Spinal cord (tissue), 10 donors: Measurements from ENCODE around the gene IL24. TPM values are rescaled to one million over a fixed set of nuclear protein-coding genes. Genes with fewer than 3 reads are reported as not detected.

Source experiments
- DNase-seq, 6 donors: peaks; one replicate each; pipeline versions ENCODE4 v3.0.0 to v3.0.0-alpha.2; 2013 to 2015; ENCODE audit warnings: low spot score in 6 of 6, low read depth in 4 of 6
- H3K27ac ChIP-seq: one replicate; pipeline ENCODE4 v1.5.1; 2013; ENCODE audit warnings: low read depth, low read length, control low read depth
- H3K27me3 ChIP-seq: one replicate; pipeline ENCODE4 v1.6.1; 2013; ENCODE audit warnings: low read length; ENCODE audit not compliant: control insufficient read depth, insufficient read depth
- H3K36me3 ChIP-seq: one replicate; pipeline ENCODE4 v1.6.1; 2013; ENCODE audit warnings: low read length; ENCODE audit not compliant: control insufficient read depth, insufficient read depth
- H3K4me1 ChIP-seq: one replicate; pipeline ENCODE4 v1.6.1; 2013; ENCODE audit warnings: low read length; ENCODE audit not compliant: control insufficient read depth, insufficient read depth
- H3K4me3 ChIP-seq: one replicate; pipeline ENCODE4 v1.5.1; 2013; ENCODE audit warnings: low read depth, low read length, control low read depth
- H3K9me3 ChIP-seq: one replicate; pipeline ENCODE4 v1.6.1; 2013; ENCODE audit warnings: low read length; ENCODE audit not compliant: control insufficient read depth, insufficient read depth
- WGBS: methylation state at CpG from one replicate; pipeline ENCODE4 v1.1.5; 2013; ENCODE audit warnings: missing lambda C conversion rate; ENCODE audit not compliant: insufficient coverage; 5-methylcytosine and 5-hydroxymethylcytosine counted together
- polyA plus RNA-seq, 2 donors: library from polyadenylated mRNA; unstranded; fragments of 120-200 nt; gene quantifications; one replicate each; pipeline ENCODE4 v1.2.1, GENCODE V29; 2013; ENCODE audit not compliant: insufficient read length in 2 of 2
- total RNA-seq, 2 donors: library from RNA; depleted of rRNA in 1 of 2; stranded (reverse); fragments of 120-200 nt in 1 of 2; fragments of >200 nt in 1 of 2; gene quantifications; one replicate each; pipeline versions ENCODE4 v1.2.3 to v1.2.4, GENCODE V29; 2013 to 2014
- donor health status: healthy.

IL24 gene
- total and polyA plus RNA-seq, 4 donors: 0.29 to 0.52 TPM; not detected in 2

- no peaks in the 10 kb centered on the region for H3K27me3 ChIP-seq
- H3K9me3 ChIP-seq: no peaks in the 10 kb centered on the region
- no peaks in the 10 kb centered on the region for H3K4me1 ChIP-seq
- no peak overlapping the region for H3K27ac ChIP-seq
- H3K36me3 ChIP-seq: no peaks in the 10 kb centered on the region
- no peak for DNase-seq
- no peak overlapping the region for H3K4me3 ChIP-seq
- WGBS: 81% methylated on average over 4 of the region's 5 CpGs
These were observed 38.1 kb upstream of the IL24 start for GRCh38 chr1:206859082-206859521.

- H3K9me3 ChIP-seq: no peaks in the 10 kb centered on the region
- H3K4me1 ChIP-seq: no peaks in the 10 kb centered on the region
- no peaks in the 10 kb centered on the region for H3K36me3 ChIP-seq
- no peak overlapping the region for H3K27ac ChIP-seq
- no peak overlapping the region for H3K4me3 ChIP-seq
- 91% methylated on average over 2 of the region's 4 CpGs for WGBS
- no peaks in the 10 kb centered on the region for H3K27me3 ChIP-seq
- no peak for DNase-seq
These were observed 37.1 kb upstream of the IL24 start for GRCh38 chr1:206860165-206860564.

GRCh38 chr1:206863266-206863665 lies 34.0 kb upstream of the IL24 start:
- DNase-seq: no peak
- WGBS: 71% methylated on average over 1 of the region's 1 CpG
- H3K4me3 ChIP-seq: no peak overlapping the region
- H3K27me3 ChIP-seq: no peaks in the 10 kb centered on the region
- H3K9me3 ChIP-seq: no peaks in the 10 kb centered on the region
- no peaks in the 10 kb centered on the region for H3K4me1 ChIP-seq
- H3K27ac ChIP-seq: no peak overlapping the region
- H3K36me3 ChIP-seq: no peaks in the 10 kb centered on the region

GRCh38 chr1:206864939-206865671 lies 32.1 kb upstream of the IL24 start, which contains the start of gene IL20:
Gene IL20 (plus strand): TSS chr1:206865623. CDS start chr1:206865853, 230 bp downstream.
- Histone ChIP-seq H3K36me3 (no peaks in the 10 kb centered on the region), H3K4me1 (no peaks in the 10 kb centered on the region), H3K4me3 (no peak within 1 kb of the TSS), H3K27ac (no peak within 1 kb of the TSS), H3K9me3 (no peaks in the 10 kb centered on the region), H3K27me3 (no peaks in the 10 kb centered on the region)
- 43% methylated on average over 15 of the region's 19 CpGs for WGBS
- DNase-seq: peak in 2 of 6 donors; percentile 26 to 43

GRCh38 chr1:206866062-206866461 lies 31.2 kb upstream of the IL24 start:
- H3K27me3 ChIP-seq: no peaks in the 10 kb centered on the region
- H3K9me3 ChIP-seq: no peaks in the 10 kb centered on the region
- H3K4me3 ChIP-seq: no peak overlapping the region
- no CpG with 5 or more reads among the region's 2 CpGs for WGBS
- H3K4me1 ChIP-seq: no peaks in the 10 kb centered on the region
- no peaks in the 10 kb centered on the region for H3K36me3 ChIP-seq
- no peak for DNase-seq
- no peak overlapping the region for H3K27ac ChIP-seq

- Histone ChIP-seq H3K27ac (no peak overlapping the region), H3K4me3 (no peak overlapping the region), H3K9me3 (no peaks in the 10 kb centered on the region), H3K4me1 (no peaks in the 10 kb centered on the region), H3K27me3 (no peaks in the 10 kb centered on the region), H3K36me3 (no peaks in the 10 kb centered on the region)
- WGBS: 100% methylated on average over 1 of the region's 1 CpG
- DNase-seq: no peak
These were observed 30.0 kb upstream of the IL24 start for GRCh38 chr1:206867239-206867638.

- Histone ChIP-seq H3K27ac (no peak overlapping the region), H3K9me3 (no peaks in the 10 kb centered on the region), H3K4me3 (no peak overlapping the region), H3K27me3 (no peaks in the 10 kb centered on the region), H3K4me1 (no peaks in the 10 kb centered on the region), H3K36me3 (no peaks in the 10 kb centered on the region)
- no peak for DNase-seq
These were observed 29.5 kb upstream of the IL24 start for GRCh38 chr1:206867716-206868115.

- no peak overlapping the region for H3K4me3 ChIP-seq
- no peaks in the 10 kb centered on the region for H3K4me1 ChIP-seq
- WGBS: no CpG with 5 or more reads among the region's 1 CpG
- no peaks in the 10 kb centered on the region for H3K36me3 ChIP-seq
- DNase-seq: no peak
- no peaks in the 10 kb centered on the region for H3K27me3 ChIP-seq
- no peaks in the 10 kb centered on the region for H3K9me3 ChIP-seq
- no peak overlapping the region for H3K27ac ChIP-seq
These were observed 29.0 kb upstream of the IL24 start for GRCh38 chr1:206868264-206868663.

- no peak for DNase-seq
- WGBS: 88% methylated on average over 3 of the region's 3 CpGs
- Histone ChIP-seq H3K4me3 (no peak overlapping the region), H3K27ac (no peak overlapping the region), H3K36me3 (no peaks in the 10 kb centered on the region), H3K4me1 (no peaks in the 10 kb centered on the region), H3K27me3 (no peaks in the 10 kb centered on the region), H3K9me3 (no peaks in the 10 kb centered on the region)
These were observed 25.1 kb upstream of the IL24 start for GRCh38 chr1:206872139-206872538.

- Histone ChIP-seq H3K36me3 (no peaks in the 10 kb centered on the region), H3K4me3 (no peak overlapping the region), H3K27me3 (no peaks in the 10 kb centered on the region), H3K4me1 (no peaks in the 10 kb centered on the region), H3K9me3 (peaks cover 6% of the 10 kb centered on the region), H3K27ac (no peak overlapping the region)
- WGBS: 91% methylated on average over 3 of the region's 3 CpGs
- no peak for DNase-seq
These were observed 23.5 kb upstream of the IL24 start for GRCh38 chr1:206873603-206874188.
